Measurements from ENCODE around the gene MSI2.

Gene MSI2

DNA sequence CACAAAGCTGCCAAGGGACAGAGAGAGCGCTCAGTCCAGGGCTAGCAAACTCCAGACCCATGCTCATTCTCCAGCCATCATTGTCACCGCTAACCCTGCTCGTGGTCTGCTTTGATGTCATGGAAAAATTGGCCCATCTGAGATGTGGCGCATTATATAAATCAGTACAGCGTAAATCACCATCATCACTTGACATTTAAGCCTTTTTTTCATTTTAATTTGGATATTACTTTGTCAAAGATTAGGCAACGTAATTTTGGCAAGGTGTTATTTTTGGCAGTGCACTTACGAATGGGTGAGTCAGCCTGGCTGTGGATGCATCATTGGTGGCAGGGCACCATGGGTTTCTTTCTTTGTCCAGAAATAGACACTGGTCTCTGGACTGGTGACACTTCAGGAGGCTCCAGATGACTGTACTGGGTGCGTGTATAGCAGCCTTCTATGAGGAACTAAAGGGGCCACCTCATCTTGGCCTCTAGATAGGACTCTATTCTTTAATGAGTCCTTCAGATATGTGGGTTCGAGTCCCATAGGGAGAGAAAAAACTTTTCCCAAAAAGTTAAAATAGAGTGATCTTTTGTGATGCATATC is 166.3 kb downstream of the MSI2 start:
- DNase-seq, result no peak

DNA sequence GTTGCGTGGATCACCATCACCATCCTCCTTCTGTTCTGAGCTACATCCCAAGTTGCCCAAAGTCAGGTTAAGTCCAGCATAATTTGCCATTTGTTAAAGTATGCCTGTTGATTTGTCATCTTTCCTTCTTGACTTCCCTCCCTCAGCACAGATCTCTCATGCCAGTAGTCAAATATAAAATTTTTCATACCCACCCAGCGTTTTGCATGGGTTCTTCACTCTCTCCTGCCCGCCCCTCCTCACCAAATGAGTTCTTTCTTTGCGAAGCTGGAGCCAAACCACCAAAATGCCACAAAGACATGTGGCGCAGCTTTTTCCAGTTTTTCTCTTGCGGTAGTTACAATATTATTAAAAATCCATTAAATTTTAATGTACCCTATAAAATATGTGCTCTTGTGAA is 167.2 kb downstream of the MSI2 start:
- DNase-seq, result no peak

DNA sequence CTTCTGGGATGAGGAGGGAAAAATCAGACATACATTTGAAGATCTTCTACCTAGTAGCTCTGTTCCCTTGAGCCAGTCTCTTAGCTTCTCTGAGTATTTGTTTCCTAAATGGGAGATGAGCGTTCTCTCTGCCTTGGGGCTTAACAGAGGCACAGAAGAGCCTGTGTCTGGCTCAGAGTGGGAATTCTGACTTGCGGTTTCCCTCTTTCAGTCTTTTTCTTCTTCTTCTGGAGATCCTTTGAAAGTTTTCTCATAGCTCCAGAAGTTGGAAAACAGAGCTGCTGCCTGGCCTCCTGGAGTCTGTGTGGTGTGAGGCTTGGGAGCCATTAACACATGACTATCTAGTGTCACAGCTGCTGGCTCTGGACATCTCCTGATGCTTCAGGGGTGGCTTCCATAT is 167.9 kb downstream of the MSI2 start:
- DNase-seq, result no peak

DNA sequence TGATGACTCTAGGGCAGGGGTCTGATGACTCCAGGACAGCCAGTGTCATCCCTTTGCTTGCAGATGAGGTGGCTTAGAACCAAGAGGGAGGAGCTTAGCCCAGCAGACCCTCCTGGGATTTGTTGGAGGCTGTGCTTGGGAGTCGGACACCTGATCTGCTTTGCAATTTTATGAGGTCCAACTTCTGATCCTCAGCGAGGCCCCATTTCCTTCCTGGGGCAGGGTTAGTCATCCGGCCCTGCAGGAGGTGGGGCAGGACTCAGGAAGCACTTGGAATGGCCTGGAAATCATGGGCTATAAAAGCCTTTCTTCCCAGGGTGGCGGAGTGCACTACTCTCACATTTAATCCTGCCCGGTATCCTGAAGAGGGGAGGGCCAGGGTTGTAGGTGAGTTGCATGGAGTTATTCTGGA is 168.5 kb downstream of the MSI2 start:
- DNase-seq, result no peak

DNA sequence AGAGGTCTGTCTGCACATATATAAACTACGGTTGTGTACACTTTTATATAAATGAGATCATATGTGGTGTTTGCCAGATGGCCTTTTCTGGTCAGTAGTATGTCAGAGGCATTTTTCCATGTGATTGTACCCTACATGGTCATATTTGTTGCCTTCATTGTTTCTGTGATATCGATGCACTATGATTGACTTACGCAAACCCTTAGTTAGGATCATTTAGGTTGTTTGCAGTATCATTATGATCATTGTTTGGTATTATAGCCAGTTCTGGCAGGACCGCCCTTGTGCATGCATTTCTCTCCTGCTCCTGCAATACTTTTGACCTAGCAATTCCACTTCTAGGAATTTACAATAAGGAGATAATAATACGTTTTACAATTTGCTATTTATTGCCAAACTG is 169.1 kb downstream of the MSI2 start:
- no peak for DNase-seq

GRCh38 chr17:57425903-57426880 is 169.9 kb downstream of the MSI2 start:
- no peak for DNase-seq

DNA sequence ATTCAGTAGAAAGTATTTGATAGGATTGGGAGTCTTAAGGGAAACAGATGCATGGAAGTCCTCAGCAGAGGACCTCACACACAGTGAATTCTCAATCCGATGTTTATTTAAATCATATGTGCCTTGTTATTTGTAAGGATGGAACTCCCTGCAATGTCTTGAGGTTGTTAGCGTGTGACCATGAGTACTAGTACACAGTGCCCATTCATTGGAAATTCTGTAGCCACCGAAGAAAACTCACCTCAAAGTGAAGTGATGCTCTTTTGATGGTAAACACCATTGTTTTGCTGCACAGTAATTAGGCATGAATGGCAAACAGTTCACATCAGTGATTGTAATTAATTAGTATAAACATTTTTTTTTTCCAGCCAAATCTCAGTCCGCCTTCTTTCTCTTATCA is 173.6 kb downstream of the MSI2 start:
- no peak for DNase-seq

DNA sequence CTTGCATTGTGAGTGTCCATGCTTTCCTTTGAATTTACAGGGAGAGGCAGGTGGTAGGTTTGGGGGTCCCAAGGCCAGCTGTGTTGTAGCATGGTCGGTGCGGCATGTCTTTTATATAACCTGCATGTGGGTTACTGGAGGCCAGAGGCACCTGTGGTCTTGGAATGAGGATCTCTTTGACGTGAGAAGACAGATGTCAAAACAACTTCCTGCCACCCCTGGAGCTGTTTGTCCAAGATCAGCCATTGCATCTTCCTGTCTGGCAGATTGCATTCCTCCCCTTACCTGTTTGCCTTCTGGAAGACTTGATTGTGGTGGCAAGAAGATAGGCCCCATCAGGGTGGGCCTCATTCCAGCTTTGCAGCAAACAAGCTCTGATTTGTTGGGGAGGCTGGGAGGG is 175.1 kb downstream of the MSI2 start:
- no peak for DNase-seq

DNA sequence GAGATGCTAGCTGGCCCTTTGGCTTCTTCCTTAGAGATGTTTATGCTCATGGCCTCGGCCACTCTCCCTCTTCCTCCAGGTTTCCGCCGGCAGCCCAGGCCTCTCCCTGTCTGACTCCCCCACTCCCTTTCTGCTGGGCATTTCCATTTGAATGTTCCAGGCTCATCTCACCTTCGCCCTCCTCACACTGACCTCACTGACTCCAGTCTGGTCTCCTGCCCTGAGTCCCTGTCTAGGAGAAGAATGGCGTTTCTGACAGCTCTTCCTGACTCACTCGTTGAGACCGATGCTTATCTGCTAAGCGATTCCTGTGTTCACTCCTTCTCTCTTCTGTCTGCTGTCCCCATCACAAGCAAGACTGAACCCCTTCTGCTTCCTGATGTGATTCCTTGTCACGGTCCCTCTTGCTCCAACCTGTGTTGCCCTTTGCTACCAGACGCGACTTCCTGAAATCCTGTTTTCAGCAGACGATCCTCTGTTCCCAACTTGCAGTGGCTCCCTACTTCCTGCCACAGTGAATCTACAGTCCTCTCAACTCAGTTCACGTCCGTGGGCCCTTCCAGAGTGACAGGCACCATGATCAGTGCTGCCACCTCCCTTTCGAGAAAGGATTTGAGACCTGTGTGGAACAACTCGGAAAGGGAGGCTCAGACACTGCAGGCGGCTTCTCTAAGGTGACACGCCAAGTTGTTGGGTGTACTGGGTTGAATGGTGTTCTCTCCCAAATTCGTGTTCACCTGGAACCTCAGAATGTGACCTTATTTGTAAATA is 176.4 kb downstream of the MSI2 start:
- DNase-seq, result no peak

DNA sequence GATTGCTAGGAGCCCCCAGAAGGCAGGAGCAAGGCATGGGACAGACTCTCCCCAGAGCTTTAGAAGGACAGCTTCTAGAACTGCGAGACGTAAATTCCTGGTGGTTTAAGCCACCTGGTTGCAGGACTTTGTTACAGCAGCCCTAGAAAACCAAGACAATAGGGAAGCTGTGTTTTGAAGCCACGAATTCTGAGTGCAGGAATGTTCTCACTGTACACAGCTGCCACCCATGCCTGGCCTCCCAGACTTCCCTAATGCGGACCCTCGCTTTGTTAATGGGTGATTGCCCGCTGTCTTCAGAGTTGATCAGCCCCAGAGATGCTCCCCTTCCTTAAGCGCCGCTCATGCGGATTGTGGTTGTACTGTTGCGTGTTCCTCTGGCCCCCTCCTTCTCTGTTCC is 177.1 kb downstream of the MSI2 start:
- DNase-seq, result no peak

- DNase-seq, result no peak
Observed at GRCh38 chr17:57434361-57434760, 178.0 kb downstream of the MSI2 start.

- DNase-seq, result no peak
Observed at GRCh38 chr17:57436565-57436964, 180.2 kb downstream of the MSI2 start.

- DNase-seq, result no peak
Observed at GRCh38 chr17:57438066-57438731, 181.9 kb downstream of the MSI2 start.

DNA sequence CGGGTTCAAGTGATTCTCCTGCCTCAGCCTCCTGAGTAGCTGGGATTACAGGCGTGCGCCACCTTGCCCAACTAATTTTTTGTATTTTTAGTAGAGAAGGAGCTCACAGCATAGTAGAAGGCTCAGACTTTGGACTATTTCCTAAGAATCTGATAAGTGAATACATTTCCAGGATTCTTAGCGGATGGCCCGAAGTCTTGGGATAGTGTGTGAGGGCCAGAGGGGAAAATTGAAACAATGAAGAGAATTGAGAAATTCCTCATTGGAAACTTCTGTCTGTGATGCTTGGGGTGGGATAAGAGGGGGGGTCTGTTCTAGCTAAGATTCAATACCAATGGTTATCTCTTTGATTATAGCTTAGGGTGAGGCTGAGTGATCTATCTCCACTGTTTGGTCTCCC is 183.3 kb downstream of the MSI2 start:
- DNase-seq, result no peak

DNA sequence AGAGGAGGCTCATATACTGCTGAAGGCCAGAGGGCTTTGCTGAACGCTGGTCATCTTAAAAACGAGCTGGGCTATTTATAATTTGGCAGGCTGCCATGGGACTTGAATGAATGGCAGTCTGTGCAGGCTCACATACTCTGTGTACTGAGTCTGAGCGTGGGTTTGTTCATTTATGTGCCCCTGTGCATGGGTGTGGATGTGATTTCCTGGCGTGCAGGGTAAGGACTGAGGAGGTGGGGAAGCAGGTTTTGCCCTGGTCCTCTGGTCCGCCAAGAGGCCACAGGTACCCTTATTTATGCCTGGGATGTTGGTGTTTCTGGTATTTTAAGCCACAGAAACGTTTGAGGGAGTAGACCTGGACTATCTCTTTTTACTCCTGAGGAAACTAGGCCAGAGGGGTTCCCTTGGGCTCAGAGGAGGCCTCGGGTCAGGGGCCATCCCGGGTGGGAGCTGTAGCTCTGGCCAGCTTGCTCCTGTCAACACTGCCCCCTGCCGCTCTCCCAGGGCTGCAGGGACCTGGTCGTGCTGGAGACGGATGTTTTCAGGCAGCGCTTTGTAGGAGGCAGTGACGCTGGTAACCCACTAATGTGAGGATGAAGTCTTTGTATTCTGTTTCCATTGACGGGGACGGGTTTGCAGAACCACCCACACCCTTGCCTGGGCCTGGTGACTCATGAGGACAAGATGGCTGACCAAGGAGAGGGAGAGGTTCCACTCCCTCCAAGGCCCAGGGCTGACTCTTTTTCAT is 184.4 kb downstream of the MSI2 start:
- DNase-seq, result peak; percentile 76

DNA sequence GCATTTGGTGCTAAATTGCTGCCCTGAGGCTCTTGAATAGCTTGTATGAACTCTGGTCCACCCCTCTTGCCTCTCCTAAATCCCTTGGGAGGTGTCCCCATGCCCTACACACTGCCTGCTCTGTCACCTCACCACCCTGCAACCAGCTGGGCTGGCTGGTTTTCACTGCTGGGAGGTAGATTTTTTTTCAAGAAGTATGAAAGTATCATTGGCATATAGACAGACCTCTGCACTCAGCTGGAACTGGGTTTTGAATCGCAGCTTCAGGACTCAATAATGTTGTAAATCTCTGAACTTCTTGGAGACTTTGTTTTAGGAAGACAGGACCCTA is 184.9 kb downstream of the MSI2 start:
- no peak for DNase-seq

DNA sequence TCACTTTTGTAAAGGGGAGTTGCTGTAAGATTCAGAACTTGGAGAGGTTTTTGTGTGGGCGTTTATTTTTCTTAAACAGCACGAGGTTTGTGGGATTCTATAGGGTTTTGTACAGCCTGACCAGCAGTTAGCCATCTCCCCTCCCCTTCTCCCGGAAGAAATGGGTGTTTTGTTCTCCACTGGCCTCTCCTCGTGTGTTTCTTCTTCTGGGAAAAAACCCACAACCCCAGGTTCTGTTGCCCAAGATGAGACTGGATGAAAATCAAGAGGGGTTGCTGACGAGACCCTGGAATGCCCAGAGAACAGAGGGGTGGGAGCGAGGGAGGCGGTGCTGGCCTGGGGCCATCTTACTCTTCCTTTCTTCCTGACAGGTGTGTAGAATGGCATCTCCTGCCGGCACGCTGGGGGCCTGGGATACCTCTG is 186.1 kb downstream of the MSI2 start:
- no peak for DNase-seq

- DNase-seq, result no peak
Observed at GRCh38 chr17:57442914-57443571, 186.7 kb downstream of the MSI2 start.

- DNase-seq, result no peak
Observed at GRCh38 chr17:57443781-57444180, 187.5 kb downstream of the MSI2 start.

DNA sequence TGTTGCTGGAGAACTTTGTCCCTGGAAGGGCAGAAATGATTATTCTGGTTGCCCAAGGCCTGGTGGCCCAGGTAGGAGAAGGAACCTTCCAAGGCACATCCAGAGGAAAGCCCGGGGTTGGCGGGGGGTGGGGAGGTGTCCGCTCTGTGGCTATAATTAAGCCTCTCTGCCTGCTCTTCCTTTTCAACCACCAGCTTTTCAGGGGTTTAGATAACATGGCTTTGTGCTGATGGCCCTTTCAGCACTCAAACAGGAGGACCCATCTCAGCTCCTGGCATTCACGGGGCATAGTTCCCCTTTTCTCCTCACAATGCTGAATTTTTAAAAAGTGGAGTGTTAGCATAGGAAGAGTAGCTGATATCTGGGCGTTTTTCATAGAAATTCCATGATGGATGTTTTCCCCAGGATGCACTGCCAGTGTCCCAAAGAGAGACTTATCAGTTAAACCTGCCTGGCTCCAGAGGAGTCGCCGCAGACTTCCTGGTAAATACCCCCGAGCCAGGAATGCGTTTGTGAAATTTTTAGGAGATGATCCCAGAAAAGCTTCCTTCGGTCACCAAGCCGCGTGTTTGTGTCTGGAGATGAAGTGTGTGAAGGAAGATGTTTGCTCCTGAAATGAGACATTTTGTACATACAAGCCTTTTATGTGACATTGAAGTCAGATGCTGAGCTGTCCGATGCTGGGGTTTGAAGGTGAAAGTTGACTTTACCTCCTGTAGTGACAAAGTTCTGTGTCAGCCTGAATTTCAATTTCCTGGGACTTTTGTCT is 188.5 kb downstream of the MSI2 start:
- DNase-seq, result peak; percentile 19
